ENCODE measurements around the gene SMARCC1.

SMARCC1 gene

DNA sequence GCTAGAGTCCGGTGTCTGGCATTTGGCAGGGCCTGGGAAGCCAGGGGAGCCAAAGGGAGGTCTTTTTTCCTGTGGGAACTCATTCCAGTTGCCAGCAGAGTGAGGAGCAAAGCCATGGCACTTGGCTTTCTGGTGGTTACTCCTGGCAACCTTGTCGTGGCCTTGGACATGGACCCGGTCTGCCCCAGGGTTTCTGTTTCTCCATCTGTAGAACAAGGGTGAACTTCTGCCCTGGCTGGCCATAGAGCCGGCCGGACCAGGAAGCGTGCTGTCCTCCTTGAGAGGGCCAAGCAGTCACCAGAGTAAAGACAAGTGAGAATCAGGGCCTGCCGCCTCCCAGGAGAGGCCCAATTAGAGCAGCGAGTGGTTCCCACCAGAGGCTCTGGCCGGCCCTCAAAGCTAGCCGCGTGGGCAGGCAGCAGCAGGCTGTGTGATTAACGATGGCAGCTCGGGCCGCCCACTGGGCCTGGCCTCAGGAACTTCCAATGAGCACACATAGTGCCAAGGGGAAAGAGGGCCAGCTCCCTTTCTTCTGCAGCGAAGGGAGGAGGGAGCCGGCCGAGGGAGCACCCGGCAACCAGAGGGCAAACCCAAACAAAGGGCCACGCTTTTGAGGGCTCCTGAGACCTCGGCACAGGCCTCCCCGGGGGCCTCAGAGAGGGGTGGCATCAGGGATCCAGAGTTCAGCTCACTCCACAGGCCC lies 239.1 kb downstream of the SMARCC1 start:
- no peak for DNase-seq (ENCODE audit: low read depth in 2 of 2)

GRCh38 chr3:47541583-47542108 lies 240.0 kb downstream of the SMARCC1 start:
- DNase-seq (ENCODE audit: low read depth in 2 of 2), result no peak

- no peak for DNase-seq (ENCODE audit: low read depth in 2 of 2)
Observed at GRCh38 chr3:47540281-47540680, 241.4 kb downstream of the SMARCC1 start.

DNA sequence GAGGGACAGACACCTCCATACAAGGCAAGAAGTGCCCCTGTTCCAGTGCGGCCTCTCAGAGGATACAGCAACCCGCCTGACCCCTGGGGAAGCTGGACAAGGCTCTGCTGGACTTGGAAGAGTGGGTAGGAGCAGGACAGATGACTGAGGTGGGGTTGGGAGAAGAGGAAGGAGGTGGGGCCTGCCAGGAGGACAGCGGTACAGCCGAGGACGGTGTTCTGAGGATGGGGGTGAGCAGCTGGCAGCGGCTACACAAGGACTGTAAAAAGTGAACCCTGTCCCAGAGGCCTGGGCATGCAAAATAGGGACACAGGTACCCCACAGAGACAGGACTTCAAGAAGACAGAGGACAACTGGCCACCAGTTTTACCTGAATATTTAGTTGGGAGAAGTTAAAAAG lies 244.7 kb downstream of the SMARCC1 start:
- DNase-seq (ENCODE audit: low read depth in 2 of 2), result no peak

DNA sequence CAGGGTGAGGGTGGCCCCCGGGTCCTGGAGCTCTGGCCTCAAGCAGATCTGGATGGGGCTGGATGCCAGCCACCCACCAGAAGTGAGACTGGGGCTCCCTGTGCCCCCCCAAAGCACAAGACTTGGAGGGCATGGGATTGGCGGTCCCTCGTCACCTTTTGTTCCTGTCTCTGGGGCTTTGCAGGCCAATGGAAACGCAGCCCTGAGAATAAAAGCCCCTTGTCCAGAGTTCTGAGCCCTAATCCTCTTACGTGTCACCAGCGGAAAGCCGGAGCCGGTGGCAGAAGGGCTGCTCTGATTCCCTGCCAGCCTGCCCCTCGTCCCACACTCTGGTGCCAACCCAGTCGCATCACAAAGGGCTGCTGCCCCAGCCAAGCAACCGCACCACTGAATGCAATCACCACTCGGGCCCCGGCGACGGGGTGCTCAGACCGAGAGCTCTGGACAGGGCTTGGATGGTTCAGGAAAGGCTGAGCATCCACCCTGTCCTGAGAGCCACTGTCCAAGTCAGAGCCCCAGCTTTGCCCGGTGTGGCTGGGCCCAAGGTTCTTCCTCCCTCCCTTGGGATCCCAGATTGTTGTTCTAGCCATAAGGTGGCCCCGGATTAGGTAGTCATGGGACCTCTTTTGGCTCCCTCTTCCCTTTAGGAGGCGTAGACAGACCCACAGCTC lies 245.3 kb downstream of the SMARCC1 start:
- DNase-seq (ENCODE audit: low read depth in 2 of 2), result no peak
